Measurements from ENCODE around the gene FIBCD1.

The FIBCD1 gene

DNA sequence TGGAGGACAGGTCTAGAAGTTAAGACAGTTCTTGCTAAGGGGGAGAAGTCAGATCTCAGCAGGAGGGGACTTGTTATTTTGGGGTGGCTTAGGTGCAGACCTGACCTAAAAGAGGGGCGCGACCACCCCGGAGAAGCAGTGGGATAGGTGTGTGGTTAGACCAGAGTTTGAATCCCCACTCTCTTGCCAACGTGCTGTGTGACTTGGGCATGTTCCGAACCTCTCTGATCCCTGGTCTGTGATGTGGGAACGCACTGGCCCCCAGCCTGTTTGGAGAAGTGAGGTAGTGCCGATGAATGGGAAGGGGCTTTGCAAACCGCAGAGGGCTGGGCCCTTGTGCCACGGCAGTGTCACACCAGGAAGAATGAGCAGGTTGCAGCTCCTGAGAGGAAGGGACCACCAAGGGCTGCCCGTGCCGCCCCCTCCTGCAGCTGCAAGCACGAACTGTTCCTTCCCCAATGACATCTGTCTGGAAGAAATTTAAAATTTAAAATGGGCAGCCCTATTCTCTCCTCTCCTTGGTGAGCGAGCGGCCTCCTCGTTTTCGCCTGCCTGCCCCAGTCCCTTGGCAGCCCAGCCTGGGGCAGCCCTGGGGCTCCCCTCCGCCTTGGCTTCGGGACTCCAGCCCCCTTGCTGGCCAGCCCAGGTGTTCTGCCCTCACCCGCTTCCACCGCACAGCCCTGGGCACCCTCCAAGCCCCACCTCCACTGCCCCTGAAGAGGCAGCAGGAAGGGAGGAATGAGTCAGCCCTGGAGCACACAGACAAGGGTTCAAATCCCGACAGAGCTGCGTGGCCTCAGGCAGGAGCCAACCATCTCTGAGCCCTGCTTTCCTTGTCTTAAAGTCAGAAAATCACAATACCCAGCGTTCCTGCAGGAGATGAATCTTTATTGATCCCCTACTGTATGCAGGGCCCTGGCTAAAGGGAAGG lies 1.6 kb downstream of the FIBCD1 start:
- no peak for DNase-seq (ENCODE audit: low read depth in 4 of 4, low spot score in 1 of 4)

DNA sequence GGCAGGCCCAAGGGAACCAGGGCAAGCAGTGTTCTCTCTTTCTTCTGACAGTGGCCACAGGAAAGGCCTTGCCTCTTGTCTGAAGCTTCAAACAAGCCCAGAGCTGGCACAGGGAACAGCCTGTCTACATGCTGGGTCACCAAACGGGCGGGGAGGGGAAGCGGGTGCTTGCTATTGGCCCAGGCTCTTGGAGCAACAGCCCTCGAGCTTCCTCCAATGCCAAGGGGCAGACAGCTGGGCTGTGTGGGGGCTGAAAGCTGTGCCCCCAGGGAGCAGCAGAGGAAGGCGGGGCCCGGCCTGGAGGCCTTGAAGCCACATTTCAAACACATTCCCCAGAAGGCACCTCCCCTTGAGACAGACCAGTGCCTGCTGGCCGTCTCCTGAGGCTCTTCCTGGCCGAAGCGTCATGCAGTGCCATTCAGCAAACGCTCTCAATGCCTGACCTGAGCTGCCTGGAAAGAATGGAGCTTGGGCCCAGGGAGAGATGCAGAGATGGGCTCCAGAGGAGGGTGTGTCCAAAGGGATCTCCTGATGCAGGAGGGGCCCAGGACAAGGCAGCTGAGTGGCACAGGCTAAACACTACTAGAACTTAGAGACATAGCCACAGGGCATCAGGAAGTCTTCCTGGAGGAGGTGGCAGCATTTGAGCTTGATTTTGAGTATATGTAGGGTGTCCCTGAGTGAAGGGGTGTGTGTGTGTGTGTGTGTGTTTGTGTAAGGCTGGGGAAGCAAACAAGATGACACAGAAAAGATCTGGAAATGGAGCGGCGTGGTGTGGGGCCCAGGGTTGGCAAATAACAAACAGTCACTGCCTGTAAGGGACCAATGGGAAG lies 2.5 kb downstream of the FIBCD1 start:
- DNase-seq (ENCODE audit: low read depth in 4 of 4, low spot score in 1 of 4), result no peak

DNA sequence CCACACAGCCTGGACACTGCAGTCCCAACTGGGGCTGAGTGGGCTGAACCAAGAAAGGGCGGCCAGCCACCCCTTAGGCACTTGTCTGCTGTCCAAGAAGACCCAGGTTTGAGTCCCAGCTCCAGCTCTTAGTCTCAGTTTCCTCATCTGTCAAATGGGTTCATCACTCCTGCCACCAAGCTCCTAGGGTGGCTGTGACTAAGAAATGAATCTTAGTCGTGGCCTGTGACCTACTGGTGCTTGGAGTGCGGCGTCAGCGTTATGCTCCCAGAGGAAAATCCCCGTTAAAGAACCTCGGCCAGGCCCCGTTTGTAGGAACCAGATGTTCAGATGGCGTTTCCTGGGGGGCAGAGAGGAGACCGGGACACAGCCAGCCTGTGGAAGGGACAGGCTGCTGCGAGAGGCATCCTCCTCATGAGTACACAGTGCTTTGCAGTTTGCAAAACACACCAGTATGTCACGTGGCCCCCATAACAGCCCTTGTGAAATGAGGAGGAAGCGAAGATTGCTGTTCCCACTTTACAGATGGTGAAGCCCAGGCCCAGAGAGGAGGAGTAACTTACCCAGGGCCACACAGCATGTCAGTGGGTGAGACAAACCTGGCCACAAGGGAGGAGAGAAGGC lies 3.3 kb downstream of the FIBCD1 start:
- no peak for DNase-seq (ENCODE audit: low read depth in 4 of 4, low spot score in 1 of 4)

DNA sequence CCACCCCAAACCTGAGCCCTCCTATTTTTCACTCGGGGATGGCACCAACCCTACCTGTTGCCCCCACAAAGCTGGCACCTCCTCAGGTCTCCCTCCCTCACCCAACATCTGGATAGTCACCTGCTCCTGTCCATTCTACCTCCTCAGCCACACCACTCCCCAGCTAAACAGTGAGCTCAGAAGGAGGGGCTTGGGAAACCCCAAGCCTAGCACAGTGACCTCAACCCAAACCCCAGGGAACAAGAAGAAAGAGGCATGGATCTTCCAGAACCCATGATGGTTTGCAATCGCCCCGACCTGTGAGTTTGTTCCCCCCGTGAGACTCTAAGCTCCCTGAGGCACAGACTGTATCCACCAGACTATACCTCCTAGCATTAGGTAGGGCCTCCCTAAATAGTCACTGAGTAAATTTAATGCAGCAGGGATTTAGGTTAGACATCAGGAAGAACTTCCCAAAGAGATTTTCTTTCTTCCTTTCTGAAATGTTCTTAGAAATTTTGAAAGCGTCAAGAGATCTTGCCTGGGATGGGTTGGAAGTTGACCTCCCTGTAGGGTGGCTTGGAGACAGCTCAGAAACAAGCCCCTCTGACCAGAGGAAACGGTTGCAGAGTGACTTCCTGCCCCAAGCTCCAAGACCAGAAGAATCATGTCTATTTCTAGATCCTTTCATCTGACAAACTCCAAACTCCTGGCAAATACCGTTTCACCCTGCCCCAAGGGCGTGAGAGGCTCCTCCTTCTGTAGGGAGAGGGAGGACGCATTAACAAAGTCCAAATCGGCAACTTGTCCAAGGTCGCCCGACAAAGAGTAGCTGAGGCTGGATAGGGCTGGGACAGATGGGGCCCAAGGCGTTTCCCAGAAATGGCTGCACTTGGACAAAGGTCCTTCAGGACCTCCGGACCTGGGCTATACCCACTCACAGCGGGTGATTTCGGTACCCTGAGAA lies 4.1 kb downstream of the FIBCD1 start:
- DNase-seq (ENCODE audit: low read depth in 4 of 4, low spot score in 1 of 4), result no peak

DNA sequence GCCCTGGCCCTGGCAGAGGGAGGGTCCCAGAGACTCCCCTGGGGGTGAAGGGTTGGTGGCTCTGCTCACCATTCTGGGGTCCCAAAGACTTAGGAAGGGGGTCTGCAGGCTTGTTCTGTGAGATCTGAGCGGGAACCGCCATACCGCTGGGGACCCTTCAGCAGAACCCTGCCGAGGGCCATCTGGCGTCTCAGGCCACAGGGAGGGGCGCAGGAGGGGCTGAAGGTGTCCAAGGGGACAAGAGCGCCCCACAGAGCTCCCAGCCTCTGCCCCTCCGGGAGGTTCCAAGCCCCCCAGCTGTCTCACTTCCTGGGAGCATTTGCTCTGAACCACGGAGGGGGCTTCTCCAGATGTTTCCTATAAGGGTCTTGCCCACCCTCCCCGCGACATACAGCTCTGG lies 4.8 kb downstream of the FIBCD1 start:
- no peak for DNase-seq (ENCODE audit: low read depth in 4 of 4, low spot score in 1 of 4)

DNA sequence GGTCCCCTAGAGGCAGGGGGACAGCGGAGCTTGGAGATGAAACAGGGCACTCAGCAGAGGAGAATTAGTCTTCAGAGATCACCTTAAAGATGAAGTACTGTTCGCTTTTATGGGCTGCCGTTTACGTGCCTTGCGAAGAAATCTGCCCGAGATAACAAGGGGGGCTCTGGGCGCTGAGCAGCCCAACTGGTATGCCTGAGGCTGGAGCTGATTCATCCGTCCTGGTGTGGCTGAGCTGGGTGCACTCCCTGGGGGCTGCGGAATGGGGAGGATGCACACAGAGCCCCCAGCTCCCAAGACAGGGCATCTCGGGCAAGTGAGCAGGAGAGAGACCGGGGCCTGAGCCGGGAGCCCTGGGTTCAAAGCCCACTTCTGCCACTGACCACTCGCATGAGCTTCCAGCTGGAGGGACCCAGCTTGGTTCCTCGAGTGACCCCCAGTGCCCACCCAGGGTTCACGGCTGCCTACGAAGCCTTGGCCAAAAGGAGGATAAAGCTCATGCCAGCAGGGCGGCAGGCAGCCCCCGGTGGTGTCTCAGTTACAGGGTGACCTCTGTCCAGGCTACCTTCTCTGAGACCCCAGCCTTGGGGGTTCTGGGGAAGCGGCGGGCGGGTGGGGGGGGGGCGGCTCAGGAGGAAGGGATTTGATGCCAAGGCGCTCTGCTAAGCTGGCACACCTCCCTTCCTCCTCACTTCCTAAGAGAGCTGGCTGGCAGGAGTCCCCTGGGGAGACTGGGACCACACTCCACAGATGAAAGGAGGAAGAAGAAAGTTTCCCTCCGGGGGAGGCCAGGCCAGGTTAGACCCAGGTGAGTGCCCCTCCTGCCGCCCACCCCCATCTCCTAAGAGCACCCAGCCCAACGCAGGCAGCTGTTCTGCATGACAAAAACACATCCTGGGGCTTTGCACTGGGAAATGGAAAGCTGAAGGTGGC lies 5.7 kb downstream of the FIBCD1 start:
- no peak for DNase-seq (ENCODE audit: low read depth in 4 of 4, low spot score in 1 of 4)

DNA sequence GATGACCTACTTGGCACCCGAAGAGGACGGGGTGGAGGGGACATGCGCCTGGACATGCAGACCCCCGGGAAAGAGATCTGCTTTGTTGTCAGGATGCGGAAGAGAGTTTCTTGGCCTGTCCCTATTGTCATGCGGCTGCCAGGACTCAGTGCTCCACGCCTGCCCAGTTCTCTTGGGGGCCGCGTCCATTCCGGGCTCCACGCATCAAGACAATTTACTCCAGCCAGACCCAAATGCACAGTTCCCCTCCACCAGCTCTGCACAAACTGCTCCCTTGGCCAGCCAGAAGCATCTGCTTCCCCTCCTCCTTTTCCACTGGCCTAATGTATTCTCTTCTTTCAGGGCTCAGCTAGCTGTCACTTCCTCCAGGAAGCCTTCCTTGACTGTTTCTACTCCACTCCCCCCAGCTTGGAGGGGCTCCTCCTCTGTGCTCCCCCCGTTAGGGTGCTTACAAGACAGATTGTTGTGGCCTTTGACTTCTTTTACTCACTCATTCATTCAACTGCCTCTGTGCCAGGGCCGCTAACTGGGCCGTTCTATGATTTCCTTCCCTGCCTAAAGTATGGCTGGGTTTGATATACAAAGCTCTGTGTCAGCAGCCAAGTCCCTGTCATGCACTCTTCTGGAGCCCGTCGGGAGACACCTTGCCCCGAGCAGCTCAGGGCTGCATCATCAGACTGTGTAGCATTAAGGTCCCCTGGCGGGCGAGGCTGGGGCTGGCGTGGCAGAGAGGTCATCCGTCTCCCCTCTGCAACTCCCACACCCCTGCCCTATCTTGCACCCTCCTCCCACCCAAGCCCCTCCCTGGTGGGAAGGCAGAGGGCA lies 6.6 kb downstream of the FIBCD1 start:
- DNase-seq (ENCODE audit: low read depth in 4 of 4, low spot score in 1 of 4), result no peak

DNA sequence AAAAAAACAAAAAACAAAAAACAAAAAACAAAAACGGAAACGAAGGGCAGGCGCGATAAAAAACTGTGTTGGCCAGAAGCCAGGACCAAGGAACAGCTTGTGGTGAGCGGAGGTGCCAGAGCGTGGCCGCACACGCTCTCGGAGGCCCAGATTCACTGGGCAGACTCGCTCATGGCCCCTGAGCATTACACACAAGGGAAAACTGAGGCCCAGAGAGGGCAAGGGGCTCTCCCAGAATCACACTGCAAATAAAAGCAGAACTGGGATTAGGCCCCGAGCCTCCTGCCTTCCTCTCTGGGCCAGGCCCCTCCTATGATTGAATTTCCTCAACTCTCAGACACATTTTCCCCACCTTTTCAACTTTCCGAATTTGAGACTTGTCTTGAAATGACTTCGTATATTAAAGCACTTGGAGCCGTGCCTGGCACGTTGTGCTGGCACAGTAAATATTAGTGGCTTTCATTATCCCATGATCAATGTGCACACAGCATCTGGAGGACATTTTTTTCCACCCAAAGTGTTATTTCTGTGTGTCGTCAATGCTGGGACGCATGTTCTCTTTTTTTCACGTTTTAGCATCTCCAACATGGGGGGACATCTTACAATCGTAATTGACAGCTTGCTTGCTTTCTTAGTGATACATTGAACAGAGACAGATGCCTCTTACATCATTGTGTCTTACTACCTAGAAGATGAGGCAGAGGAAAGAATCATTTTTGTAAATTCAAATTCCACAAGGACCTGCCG lies 7.4 kb downstream of the FIBCD1 start:
- DNase-seq (ENCODE audit: low read depth in 4 of 4, low spot score in 1 of 4), result no peak

DNA sequence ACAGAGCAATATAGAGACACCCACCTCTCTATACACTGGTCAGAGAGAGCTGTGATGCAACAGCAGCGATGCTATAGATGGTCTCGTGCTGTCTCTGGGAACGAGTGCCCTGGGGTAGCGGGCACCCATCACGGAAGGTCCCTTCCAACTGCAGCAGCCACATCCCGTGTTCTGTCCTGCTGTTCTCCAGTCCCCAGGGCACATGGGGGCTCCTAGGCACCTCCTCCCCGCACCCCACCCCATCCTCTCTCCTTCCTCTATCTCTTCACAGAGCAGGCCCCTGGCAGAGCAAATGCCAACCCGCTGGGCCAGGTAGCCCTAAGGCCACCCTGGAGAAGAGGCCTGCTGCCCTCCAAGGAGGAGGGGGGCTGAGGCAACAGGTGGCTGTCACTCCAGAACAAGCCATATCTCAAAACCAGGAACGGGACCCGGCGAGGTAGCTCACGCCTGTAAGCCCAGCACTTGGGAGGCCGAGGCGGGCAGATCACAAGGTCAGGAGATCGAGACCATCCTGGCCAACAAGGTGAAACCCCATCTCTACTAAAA lies 8.2 kb downstream of the FIBCD1 start:
- DNase-seq (ENCODE audit: low read depth in 4 of 4, low spot score in 1 of 4), result no peak

DNA sequence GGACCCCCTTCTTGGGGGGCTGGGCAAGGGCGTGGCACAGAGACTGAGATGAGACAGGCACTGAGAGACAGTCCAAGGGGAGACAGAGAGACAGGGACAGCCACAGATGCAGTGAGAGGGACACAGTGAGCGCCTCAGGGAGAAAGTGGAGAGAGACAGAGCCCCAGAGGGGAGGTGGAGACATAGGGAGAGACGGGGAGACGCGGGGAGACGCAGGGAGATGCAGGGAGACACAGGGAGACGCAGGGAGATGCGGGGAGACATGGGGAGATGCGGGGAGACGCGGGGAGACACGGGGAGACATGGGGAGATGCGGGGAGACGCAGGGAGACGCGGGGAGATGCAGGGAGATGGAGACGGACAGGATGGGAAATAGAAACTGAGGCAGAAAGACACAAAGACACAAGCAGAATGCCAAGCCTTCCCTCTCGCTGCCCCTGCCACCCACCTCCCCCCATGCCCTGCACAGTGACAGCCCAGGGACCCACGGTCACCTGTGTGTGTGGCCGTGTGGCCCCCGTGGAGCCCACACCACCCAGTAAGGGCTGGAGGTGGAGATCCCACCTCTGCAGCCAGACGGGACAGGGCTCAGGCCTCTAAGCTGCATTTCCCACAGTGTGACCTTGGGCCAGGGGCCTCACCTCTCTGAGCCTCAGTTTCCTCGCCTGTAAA lies 8.8 kb downstream of the FIBCD1 start:
- no peak for DNase-seq (ENCODE audit: low read depth in 4 of 4, low spot score in 1 of 4)

DNA sequence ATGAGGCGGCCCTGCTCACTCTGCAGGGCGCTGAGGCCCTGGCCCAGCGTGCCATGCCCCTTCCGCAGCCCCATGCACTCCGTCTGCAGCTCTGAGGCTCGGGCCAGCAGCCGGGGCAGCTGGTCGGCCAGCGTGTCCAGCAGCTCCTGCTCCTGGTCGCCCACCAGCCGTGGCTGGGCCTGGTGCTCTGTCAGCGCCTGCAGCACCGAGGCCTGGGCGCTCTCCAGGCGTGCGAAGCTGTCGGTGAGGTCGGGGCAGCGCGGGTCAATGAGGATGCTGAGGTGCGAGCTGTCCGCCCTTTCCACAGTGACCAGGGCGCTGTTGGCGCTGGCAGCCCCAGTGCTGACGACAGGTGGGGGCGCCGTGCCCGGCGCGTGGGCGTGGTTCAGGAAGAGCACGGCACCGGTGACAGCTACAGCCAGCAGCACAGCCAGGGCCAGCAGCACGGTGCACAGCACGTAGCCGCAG lies 9.4 kb downstream of the FIBCD1 start:
- DNase-seq (ENCODE audit: low read depth in 4 of 4, low spot score in 1 of 4), result no peak

DNA sequence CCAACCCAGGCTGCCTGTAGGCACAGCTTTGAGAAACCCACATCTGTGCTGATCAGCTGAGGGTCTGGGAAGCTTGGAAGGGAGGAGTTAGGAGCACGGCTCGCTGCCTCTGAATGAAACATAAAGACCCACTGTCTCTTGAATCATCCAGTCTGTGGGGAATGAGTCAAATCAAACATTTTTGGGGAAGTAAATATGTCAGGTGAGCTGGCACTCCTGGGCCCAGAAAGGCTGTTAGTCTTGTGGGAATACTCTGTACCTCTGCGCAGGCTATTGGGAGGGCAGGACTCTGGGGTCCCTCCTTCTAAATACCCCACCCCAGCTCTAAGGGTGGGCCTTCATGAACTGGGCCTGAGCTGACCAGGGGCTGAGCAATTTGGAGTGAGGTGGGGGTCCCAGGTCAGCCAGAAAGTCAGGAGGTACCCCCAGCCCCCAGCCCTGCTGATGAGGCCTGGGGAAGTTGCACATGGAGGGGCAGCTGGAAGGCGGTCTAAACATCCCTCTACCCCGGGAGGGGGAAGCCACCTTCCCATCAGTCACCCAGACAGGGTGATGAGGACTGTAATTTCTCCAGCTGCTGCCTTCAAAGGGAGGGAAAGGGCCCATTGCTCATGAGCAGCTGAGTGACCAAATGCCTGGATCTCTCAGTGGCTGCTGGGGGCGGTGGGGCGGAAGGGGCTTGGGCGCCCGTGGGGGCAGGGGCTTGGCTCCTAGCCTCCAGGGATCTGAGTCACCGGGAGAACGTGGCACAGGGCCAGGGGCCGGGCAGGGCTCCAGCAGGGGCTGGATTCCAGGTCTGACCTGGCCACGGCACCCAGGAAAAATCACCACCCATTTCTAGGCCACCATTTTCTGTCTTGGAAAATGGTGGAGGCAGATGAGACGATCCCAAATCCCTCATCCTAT lies 10.8 kb downstream of the FIBCD1 start:
- no peak for DNase-seq (ENCODE audit: low read depth in 4 of 4, low spot score in 1 of 4)

DNA sequence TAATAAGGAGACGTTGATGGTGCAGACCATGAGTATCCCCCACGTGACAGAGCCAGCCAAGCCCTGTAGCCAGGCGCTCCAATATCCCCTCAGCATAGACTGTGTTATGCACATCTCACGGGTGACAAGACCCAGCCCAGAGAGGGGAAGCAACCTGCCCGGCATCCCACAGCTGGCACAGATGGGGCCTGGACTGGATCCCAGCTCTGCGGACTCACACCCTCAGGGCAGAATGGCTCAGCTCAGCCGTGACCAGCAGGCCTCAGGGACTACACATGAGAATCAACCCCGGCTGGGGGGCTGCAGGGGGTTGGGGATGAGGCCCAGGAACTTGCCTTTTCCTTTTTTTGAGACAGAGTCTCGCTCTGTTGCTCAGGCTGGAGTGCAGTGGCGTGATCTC lies 11.7 kb downstream of the FIBCD1 start:
- no peak for DNase-seq (ENCODE audit: low read depth in 4 of 4, low spot score in 1 of 4)

DNA sequence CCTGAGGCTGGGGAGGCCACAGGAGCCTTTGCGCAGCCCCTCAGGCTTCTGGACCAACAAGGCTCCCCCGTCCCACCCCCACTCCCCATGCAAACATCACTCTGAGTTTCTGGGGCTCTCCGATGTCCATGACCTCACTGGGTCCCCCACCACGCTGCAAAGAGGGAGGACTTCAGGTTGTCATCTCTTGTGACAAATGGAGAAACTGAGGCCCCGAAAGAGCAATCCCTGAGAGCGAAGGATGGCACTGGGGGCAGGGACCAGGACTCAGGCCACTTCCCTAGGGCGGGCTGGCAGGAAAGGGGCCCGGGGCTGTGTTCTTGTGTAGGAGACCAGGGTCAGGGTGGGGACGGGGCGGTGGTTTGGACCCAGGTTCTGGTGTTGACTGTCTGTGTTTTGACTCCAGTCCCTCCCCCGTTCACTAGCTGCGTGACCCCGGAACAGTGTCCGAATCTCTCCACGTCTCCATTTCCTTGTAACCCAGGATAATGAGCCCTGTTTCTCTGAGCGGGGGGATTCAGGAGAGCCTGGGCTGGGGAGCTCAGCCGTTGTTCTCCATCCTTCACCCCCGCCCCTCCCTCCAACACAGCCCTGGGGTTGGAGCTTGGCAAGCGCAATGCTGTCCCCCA lies 13.9 kb downstream of the FIBCD1 start:
- DNase-seq (ENCODE audit: low read depth in 4 of 4, low spot score in 1 of 4), result no peak

DNA sequence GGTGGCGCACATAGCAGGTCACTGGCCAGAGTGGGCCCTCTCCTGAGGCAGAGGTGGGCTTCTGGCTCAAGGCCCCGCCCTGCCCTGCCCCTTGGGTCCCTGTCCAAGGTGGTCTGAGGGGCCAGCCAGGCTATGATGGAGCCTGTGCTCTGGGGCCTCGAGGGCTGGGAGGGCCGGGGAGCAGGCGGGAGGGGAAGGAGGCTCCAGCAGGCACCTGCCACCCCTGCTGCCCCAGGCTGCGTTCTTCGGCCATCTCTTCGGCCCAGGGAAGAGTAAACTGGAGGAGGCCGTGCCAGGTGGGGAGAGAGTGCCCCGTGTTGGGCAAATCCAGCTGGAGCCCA lies 14.6 kb downstream of the FIBCD1 start:
- no peak for DNase-seq (ENCODE audit: low read depth in 4 of 4, low spot score in 1 of 4)

Data from stimulated activated CD4-positive, alpha-beta T cell treated with anti-CD3 and anti-CD28 coated beads, Interleukin-1b, Interleukin-23, amount 100 ng/mL, for 24 hours (primary cell).